Measurements from ENCODE around the gene PAFAH2.

Gene PAFAH2

GRCh38 chr1:25985670-25986069 lies 12.2 kb downstream of the PAFAH2 start:
- H3K9me3 ChIP-seq (ENCODE audit: control insufficient read depth, insufficient read depth, low read depth, low read length) = no peaks in the 10 kb centered on the region
- TF ChIP-seq ZNF416 (tag by site-specific recombination; IDR thresholded peaks at IDR 0.05) = no peak
- TF ChIP-seq ZNF549 (tag by site-specific recombination; IDR thresholded peaks at IDR 0.05) = no peak
- no peak for TF ChIP-seq YY2 (tag by site-specific recombination; IDR thresholded peaks at IDR 0.05)
- no peak for TF ChIP-seq ZNF510 (tag by site-specific recombination; IDR thresholded peaks at IDR 0.05; ENCODE audit: insufficient replicate concordance)
- no peak for TF ChIP-seq HOXC10 (CRISPR knock-in tag; IDR thresholded peaks at IDR 0.05)
- TF ChIP-seq ZNF324 (tag by site-specific recombination; IDR thresholded peaks at IDR 0.05) = no peak
- no peak for TF ChIP-seq FEZF1 (tag by site-specific recombination; IDR thresholded peaks at IDR 0.05)
- no peak for TF ChIP-seq ZNF449 (tag by site-specific recombination; IDR thresholded peaks at IDR 0.05)
- no peak for TF ChIP-seq SP7 (tag by site-specific recombination; IDR thresholded peaks at IDR 0.05)
- TF ChIP-seq ZNF19 (tag by site-specific recombination; IDR thresholded peaks at IDR 0.05; ENCODE audit: low read depth) = no peak
- TF ChIP-seq HIC1 (tag by site-specific recombination; IDR thresholded peaks at IDR 0.05) = no peak
- TF ChIP-seq ZNF23 (tag by site-specific recombination; IDR thresholded peaks at IDR 0.05; ENCODE audit: borderline replicate concordance) = no peak
- TF ChIP-seq ZNF169 (tag by site-specific recombination; IDR thresholded peaks at IDR 0.05) = no peak
- no peak for TF ChIP-seq ZFP41 (tag by site-specific recombination; IDR thresholded peaks at IDR 0.05; ENCODE audit: borderline replicate concordance)
- TF ChIP-seq EGR2 (tag by site-specific recombination; IDR thresholded peaks at IDR 0.05; ENCODE audit: low read depth) = no peak
- no peak for TF ChIP-seq REST (tag by site-specific recombination; IDR thresholded peaks at IDR 0.05)
- no peak for TF ChIP-seq KLF1 (tag by site-specific recombination; IDR thresholded peaks at IDR 0.05)
- TF ChIP-seq ZBTB44 (tag by site-specific recombination; IDR thresholded peaks at IDR 0.05) = no peak
- TF ChIP-seq ZFP37 (tag by site-specific recombination; IDR thresholded peaks at IDR 0.05) = no peak
- TF ChIP-seq TSHZ1 (tag by site-specific recombination; IDR thresholded peaks at IDR 0.05; ENCODE audit: borderline replicate concordance) = no peak
- no peaks in the 10 kb centered on the region for H3K4me1 ChIP-seq (ENCODE audit: control insufficient read depth, insufficient read depth, low read length)
- peaks cover 4 to 58% of the 10 kb centered on the region in 2 experiments for H3K36me3 ChIP-seq (ENCODE audit: control insufficient read depth in 2 of 2, insufficient read depth in 1 of 2, low read length in 2 of 2)
- no peak overlapping the region for H3K27ac ChIP-seq (ENCODE audit: extremely low read depth, low read depth, low read length)
- POLR2A ChIA-PET = no interaction called here
- CTCF ChIA-PET = no interaction called here
- H3K4me3 ChIP-seq (ENCODE audit: low read depth, low read length) = no peak overlapping the region
